Activated CD4-positive, alpha-beta T cell treated with anti-CD3 and anti-CD28 coated beads, Interleukin-2, amount 50 U/mL, for 48 hours (primary cell): Measurements from ENCODE around the gene ELF4.

Experiments
- DNase-seq, 2 experiments: peaks; one replicate each; pipeline ENCODE4 v3.0.0-alpha.2; 2020

The ELF4 gene

GRCh38 chrX:130083656-130084382 lies 26.5 kb downstream of the ELF4 start:
- peak in 1 of 2 experiments; percentile 8 for DNase-seq

DNA sequence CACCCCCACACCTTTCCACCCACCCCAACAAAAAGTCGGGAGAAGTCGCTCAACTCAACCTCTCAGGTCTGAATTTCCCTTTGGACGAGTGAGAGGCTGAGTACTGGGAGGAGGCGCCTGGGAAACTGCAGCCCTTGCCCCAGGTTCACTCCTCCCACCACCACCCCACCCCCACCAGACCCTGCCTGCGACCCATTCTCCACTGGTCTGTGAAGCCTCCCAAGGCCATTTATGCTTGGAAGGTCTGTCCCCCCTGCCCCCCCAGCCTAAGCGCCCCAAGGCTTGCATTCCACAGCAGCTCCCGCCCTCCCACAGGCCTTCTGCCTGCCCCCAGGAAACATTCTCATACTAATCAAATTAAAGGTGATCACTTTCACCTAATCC lies 27.2 kb downstream of the ELF4 start:
- DNase-seq = no peak

DNA sequence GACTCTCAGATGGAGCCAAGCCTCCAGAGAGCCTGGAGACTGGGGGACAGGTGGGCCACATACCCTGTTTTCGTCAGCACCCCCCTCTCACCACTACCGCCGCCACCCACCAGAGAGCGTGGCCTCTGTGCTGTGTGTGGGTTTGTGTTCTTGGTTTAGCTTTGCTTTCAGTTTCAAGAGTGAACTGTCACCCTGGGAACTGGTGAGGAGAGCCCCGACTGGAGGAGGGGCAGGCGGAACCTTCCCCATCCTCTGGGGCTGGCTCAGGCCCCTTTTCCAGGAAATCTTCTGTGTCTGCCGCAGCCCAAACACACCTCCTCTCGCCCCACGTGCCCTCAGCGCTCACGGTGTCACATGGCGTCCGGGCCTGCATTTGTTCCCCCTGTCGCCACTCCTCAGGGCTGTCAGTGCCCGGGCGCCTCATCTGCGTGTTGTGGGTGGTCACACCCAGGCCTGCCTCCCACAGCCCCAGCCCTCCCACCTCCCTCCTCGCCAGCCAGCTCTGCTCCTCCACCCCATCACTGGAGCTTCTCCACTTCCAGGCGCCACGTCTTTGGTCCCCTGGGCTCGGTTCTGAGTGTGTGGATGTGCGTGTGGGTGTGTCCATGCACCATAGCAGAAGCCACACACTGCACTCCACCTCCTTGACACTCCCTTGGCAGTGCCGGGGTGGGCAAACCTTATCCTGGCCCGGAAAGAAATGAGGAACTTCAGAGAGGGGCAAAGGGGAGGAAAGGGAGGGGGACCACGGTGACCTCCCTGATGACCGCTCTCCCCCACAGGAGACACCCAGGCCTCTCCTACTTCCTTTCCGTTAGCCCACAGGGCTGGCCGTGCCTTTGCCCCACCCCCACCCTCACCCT lies 27.8 kb downstream of the ELF4 start:
- peak; percentile 71 to 80 for DNase-seq

GRCh38 chrX:130081421-130082045 lies 28.8 kb downstream of the ELF4 start:
- DNase-seq = no peak

DNA sequence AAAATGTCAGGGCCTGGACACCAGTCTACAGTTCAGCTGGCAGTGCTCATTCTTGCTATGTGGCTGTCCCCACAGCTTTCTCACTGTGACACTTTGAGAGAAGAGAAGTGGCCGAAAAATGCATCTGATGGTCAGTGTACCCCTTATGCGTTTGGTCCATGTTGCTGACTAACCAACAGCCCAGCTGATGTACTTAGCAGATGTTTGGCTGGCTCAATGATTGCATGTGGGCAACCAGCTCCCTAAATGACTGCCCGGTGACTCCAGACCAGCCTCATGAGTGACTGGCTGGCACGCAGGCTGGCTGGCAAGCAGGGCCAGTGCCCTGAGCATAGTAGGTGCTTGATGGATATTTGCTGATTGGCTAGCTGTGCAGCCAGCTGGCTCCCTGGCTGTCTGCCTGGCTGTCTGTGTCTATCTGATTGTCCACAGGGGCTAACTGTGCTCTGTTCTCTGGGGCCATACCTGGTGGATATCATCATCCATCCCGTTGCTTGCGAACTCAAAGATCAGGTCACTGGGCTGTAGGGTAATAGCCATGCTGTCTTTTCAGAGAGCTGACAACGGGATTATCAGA lies 29.4 kb downstream of the ELF4 start:
- DNase-seq = no peak

DNA sequence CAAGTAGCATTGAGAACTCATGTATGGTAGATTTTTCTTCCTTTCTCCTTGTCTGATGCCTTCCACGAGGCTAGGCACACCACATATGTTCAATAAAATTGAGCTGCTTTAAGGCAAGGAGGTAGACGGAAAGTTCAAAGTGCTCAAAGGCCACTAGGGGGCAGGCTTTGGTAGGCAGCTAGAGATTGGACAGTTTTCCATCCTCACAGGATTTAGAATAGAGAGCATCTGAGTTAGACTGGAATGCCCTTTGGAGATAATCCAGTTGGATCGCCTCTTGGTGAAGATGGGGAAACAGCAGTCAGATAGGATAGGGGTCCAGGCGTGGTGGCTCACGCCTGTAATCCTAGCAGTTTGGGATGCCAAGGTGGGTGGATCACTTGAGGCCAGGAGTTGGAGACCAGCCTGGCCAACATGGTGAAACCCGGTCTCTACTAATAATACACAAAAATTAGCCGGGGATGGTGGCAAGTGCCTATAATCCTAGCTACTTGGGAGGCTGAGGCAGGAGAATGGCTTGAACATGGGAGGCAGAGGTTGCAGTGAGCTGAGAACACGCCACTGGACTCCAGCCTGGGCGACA lies 30.4 kb downstream of the ELF4 start:
- peak; percentile 59 to 67 for DNase-seq

GRCh38 chrX:130075777-130076176 lies 34.5 kb downstream of the ELF4 start:
- no peak for DNase-seq

DNA sequence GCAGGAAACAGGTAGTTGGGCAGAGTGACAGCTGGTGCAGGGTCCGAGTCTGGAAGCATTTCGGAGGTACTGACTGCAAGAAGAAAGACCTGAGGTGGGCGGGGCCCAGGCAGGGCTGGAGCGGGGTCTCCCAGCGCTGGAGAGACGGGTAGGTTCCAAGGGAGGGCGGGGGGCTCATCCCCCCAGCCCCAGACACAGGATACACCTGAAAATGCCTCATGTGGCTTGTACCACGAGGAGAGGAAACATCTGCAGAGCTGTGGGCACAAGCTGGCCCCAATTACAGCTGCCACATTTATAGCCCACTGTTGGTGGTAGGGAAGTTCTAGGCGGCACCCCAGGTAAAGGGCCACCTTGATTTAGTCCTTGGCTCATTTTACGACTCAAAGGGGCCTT lies 38.0 kb downstream of the ELF4 start:
- no peak for DNase-seq

GRCh38 chrX:130071611-130072344 lies 38.5 kb downstream of the ELF4 start:
- DNase-seq = no peak

GRCh38 chrX:130066975-130067615 lies 43.2 kb downstream of the ELF4 start:
- no peak for DNase-seq

GRCh38 chrX:130060122-130061069 lies 49.9 kb downstream of the ELF4 start:
- peak; percentile 85 to 87 for DNase-seq

DNA sequence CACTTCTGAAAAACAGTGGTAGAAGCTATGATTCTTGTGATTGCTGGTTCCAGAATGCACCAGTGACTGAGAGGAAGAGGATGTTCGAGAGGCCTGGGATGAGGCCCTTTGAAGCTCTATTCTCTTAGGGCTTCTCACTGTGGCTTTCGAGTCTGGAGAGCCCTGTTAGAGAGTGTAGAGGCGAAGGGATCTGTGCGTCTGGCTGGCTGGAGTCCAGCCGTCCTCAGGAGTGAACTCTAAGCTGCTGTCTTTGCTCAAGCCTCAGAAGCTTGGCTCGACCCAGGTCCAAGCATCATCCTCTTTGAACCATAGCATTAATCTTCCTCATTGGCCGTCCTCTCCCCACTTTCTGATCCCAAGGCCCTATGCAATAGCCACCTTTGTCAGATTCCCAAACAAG lies 51.6 kb downstream of the ELF4 start:
- DNase-seq = no peak

DNA sequence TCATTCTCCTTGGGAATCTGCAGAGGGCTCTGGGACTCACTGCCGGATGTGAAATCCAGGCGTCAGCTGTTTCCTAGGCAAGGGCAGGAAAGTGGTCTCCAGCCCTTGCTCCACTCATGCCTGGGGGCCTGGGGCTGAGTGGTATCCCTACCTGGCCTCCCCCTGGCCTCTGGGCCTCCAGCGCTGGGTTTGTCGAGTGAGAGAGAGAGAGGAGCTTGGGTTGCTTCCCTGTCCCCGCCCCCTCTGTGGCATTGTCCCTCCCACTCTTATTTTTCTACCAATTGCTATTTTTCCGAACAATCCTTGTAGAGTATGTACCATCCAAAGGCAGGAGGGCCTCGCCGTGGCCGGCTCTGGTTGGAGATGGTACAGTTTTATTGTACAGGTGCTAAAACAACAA lies 53.1 kb downstream of the ELF4 start:
- DNase-seq = no peak

DNA sequence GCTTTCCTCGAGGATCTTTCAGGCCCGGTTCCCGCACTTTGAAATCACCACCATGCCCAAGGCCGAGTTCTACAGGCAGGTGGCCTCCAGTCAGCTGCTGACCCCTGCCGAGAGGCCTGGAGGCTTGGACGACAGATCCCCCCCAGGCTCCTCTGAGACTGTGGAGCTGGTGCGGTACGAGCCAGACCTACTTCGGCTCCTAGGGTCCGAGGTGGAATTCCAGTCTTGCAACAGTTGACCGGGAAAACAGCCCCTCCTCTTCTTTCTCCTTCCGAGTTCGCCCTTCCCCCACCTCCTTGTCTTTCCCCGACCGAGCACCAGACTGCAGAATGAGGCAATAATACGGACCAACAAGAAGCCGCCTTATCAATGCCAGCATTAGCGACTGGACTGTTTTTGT lies 54.4 kb downstream of the ELF4 start:
- DNase-seq = no peak

- no peak for DNase-seq
Observed at GRCh38 chrX:130055103-130055502, 55.2 kb downstream of the ELF4 start.

- no peak for DNase-seq
Observed at GRCh38 chrX:130053236-130053635, 57.1 kb downstream of the ELF4 start.

GRCh38 chrX:130051176-130051845 lies 59.0 kb downstream of the ELF4 start:
- no peak for DNase-seq

DNA sequence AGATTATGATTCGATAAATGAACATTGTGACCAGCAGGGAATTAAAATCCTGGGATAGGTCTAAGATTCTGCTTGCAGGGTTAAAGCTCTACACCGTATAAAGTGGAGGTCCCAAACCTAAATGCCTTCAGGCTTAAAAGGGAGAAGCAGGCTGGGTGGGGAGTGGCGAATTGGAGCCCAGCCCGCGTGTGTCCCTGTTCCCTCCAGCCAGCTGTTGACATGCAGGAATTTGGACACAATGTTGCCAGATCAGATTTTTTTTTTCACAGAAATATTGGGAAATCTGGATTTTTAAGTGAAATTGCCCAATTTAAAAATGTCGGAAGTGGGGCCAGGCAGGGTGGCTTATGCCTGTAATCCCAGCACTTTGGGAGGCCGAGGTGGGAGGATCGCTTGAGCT lies 60.5 kb downstream of the ELF4 start:
- no peak for DNase-seq

- DNase-seq = no peak
Observed at GRCh38 chrX:130048686-130049222, 61.5 kb downstream of the ELF4 start.

- no peak for DNase-seq
Observed at GRCh38 chrX:130047416-130047815, 62.9 kb downstream of the ELF4 start.
